Activated CD8-positive, alpha-beta T cell treated with anti-CD3 and anti-CD28 coated beads for 36 hours (primary cell): Measurements from ENCODE around the gene NBAS. TPM values are rescaled to one million over a fixed set of nuclear protein-coding genes. Genes with fewer than 3 reads are reported as not detected.
"Not testable (repeated sequence)": the region's sequence is repeated elsewhere in the genome, so short reads cannot be mapped to it uniquely, and the experiment has no call there.

Experiments used
- ATAC-seq: fragments of 200-7000 bp; cut with Tn5 transposase; one replicate; pipeline ENCODE4 v1.10.0; 2021; ENCODE audit warnings: mild to moderate bottlenecking, moderate library complexity
- CTCF ChIA-PET: fragments of 350-600 bp; sonication (Branson Sonifier 250); formaldehyde crosslinking; loops from one replicate; lab custom pipeline; 2021; ENCODE audit warnings: antibody characterized with exemption; lab: Charles Lee
- POLR2A ChIA-PET: fragments of 350-600 bp; sonication (Branson Sonifier 250); formaldehyde crosslinking; loops from one replicate; lab custom pipeline; 2021; ENCODE audit warnings: antibody characterized with exemption; lab: Charles Lee
- DNase-seq: peaks from one replicate; pipeline ENCODE4 v3.0.0-alpha.2; 2020
- H3K27ac Mint-ChIP-seq: one replicate; pipeline ENCODE4 v1.8.0; 2021; ENCODE audit warnings: mild to moderate bottlenecking, mixed read lengths
- H3K27me3 Mint-ChIP-seq: one replicate; pipeline ENCODE4 v1.8.0; 2021; ENCODE audit warnings: mixed read lengths
- H3K36me3 Mint-ChIP-seq: one replicate; pipeline ENCODE4 v1.8.0; 2021; ENCODE audit warnings: low read depth, mixed read lengths
- H3K4me1 Mint-ChIP-seq: one replicate; pipeline ENCODE4 v1.8.0; 2021; ENCODE audit warnings: low read depth, mixed read lengths
- H3K4me3 Mint-ChIP-seq: one replicate; pipeline ENCODE4 v1.8.0; 2021; ENCODE audit warnings: mild to moderate bottlenecking, moderate library complexity, mixed read lengths
- H3K9me3 Mint-ChIP-seq: one replicate; pipeline ENCODE4 v1.8.0; 2021; ENCODE audit warnings: mixed read lengths
- CTCF ChIP-seq: fragments of 200-600 bp; IDR thresholded peaks from one replicate; pipeline ENCODE4 v1.8.0; 2022; ENCODE audit warnings: antibody characterized with exemption, mild to moderate bottlenecking
- intact Hi-C: fragments of 100-400 bp; cut with micrococcal nuclease; formaldehyde crosslinking; loops from one replicate; pipeline ENCODE4 v1.10.0; 2022
- total RNA-seq, 2 experiments: library from RNA; stranded (reverse); gene quantifications; one replicate each; pipeline ENCODE4 v1.2.3, GENCODE V29; 2021

The NBAS gene
- total RNA-seq, 2 experiments from 2014 or later, result 40.9 to 41.9 TPM

DNA sequence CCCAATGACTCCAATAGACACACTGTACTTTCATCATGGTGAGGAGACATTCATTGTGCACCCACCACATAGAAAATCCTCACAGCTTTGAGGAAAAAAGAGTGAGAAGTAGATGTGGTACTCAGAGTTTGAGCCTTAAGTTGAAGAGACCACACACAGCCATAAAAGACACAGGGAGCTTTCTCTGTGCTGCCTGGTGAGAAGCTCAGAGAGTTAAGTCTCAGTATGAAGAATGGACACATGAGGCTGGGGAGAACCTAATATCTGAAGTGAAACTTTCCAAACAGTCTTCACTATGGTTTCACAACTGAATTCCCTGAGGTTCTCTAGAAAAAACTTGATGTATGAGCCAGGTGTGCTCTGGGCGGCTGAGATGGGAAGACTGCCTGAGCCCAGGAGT is 237.9 kb downstream of the NBAS start:
- H3K9me3 Mint-ChIP-seq, result peaks cover 21% of the 10 kb centered on the region
- intact Hi-C loops, result no loop called here
- DNase-seq, result no peak
- no peak overlapping the region for H3K27ac Mint-ChIP-seq
- CTCF ChIA-PET, result no interaction called here
- no peak for TF ChIP-seq CTCF
- no peaks in the 10 kb centered on the region for H3K4me1 Mint-ChIP-seq
- no peak overlapping the region for H3K4me3 Mint-ChIP-seq
- POLR2A ChIA-PET, result no interaction called here
- no peaks in the 10 kb centered on the region for H3K27me3 Mint-ChIP-seq
- no peak for ATAC-seq
- H3K36me3 Mint-ChIP-seq, result peaks cover 65% of the 10 kb centered on the region

GRCh38 chr2:15321481-15321880 is 239.7 kb downstream of the NBAS start:
- H3K27me3 Mint-ChIP-seq, DNase-seq, intact Hi-C loops, CTCF ChIA-PET, H3K4me3 Mint-ChIP-seq, ATAC-seq, H3K27ac Mint-ChIP-seq, POLR2A ChIA-PET: not testable (repeated sequence)
- H3K36me3 Mint-ChIP-seq, result peaks cover 83% of the 10 kb centered on the region
- peaks cover 32% of the 10 kb centered on the region for H3K9me3 Mint-ChIP-seq
- H3K4me1 Mint-ChIP-seq, result peaks cover 10% of the 10 kb centered on the region

- POLR2A ChIA-PET, result no interaction called here
- CTCF ChIA-PET, result no interaction called here
- no peaks in the 10 kb centered on the region for H3K27me3 Mint-ChIP-seq
- peak; percentile 61 for ATAC-seq
- intact Hi-C loops, result loop anchor here (10.0 kb wide), 1 partner anchor 142 kb away; no protein-coding TSS in a partner anchor
- peaks cover 78% of the 10 kb centered on the region for H3K36me3 Mint-ChIP-seq
- H3K4me1 Mint-ChIP-seq, result peaks cover 42% of the 10 kb centered on the region
- peak; percentile 44 for DNase-seq
- TF ChIP-seq CTCF, result no peak
- H3K27ac Mint-ChIP-seq, result peak overlapping the region; percentile 18
- no peak overlapping the region for H3K4me3 Mint-ChIP-seq
- H3K9me3 Mint-ChIP-seq, result peaks cover 32% of the 10 kb centered on the region
Observed at GRCh38 chr2:15316370-15316814, 244.7 kb downstream of the NBAS start.

GRCh38 chr2:15315411-15315810 is 245.7 kb downstream of the NBAS start:
- Mint-ChIP-seq H3K27ac (no peak overlapping the region), H3K36me3 (peaks cover 69% of the 10 kb centered on the region), H3K4me3 (no peak overlapping the region), H3K9me3 (peaks cover 29% of the 10 kb centered on the region), H3K27me3 (no peaks in the 10 kb centered on the region), H3K4me1 (peaks cover 50% of the 10 kb centered on the region)
- intact Hi-C loops, result loop anchor here (10.0 kb wide), 1 partner anchor 141 kb away; no protein-coding TSS in a partner anchor
- ATAC-seq, result no peak
- CTCF ChIA-PET, result no interaction called here
- no peak for TF ChIP-seq CTCF
- POLR2A ChIA-PET, result no interaction called here
- no peak for DNase-seq

DNA sequence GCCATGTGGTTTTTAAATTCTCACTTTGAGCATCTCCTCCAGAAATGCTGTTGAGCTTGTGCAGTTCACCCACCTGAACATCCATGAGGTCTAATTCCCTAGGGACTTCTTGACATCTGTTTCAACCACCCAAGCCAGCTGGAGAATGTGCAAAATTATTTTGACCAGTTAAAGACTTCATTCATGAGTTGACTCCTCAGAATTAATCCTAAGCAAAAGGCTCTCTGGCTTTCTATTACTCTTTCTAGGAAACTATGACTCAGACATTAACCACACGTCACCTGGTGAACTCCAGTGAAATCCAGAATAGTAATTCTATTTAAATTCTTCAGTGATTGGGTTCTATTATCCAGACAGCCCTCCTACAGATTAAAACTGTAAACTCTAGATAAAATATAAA is 247.5 kb downstream of the NBAS start:
- no peak overlapping the region for H3K4me3 Mint-ChIP-seq
- TF ChIP-seq CTCF, result no peak
- no peak overlapping the region for H3K27ac Mint-ChIP-seq
- peak; percentile 4 for DNase-seq
- H3K9me3 Mint-ChIP-seq, result peaks cover 15% of the 10 kb centered on the region
- H3K36me3 Mint-ChIP-seq, result peaks cover 62% of the 10 kb centered on the region
- H3K4me1 Mint-ChIP-seq, result peaks cover 50% of the 10 kb centered on the region
- POLR2A ChIA-PET, result no interaction called here
- peak; percentile 58 for ATAC-seq
- no peaks in the 10 kb centered on the region for H3K27me3 Mint-ChIP-seq
- intact Hi-C loops, result loop anchor here (10.0 kb wide), 1 partner anchor 139 kb away; no protein-coding TSS in a partner anchor
- CTCF ChIA-PET, result no interaction called here
